ENCODE measurements around the gene VPS37B. TPM values are rescaled to one million over a fixed set of nuclear protein-coding genes. Genes with fewer than 3 reads are reported as not detected.

The VPS37B gene
- total RNA-seq, 1 experiment from 2014 or later, result 12.3 TPM

GRCh38 chr12:122870867-122871664, 24.9 kb downstream of the VPS37B start:
- no peak overlapping the region for H2BK12ac ChIP-seq (ENCODE audit: insufficient read length, low read depth, low read length)
- no peak overlapping the region for H2BK120ac ChIP-seq (ENCODE audit: low read depth, low read length, poor library complexity, severe bottlenecking)
- no peaks in the 10 kb centered on the region for H3K79me2 ChIP-seq (ENCODE audit: insufficient read depth, low read length)
- no peaks in the 10 kb centered on the region for H3K4me1 ChIP-seq (ENCODE audit: insufficient read depth, low read length)
- H4K20me1 ChIP-seq (ENCODE audit: control insufficient read depth, insufficient read depth, insufficient read length), result peaks cover 2% of the 10 kb centered on the region
- H2BK20ac ChIP-seq (ENCODE audit: low read depth, low read length, poor library complexity, severe bottlenecking), result no peak overlapping the region
- H3K14ac ChIP-seq (ENCODE audit: insufficient read depth, low read length), result no peak overlapping the region
- H4K91ac ChIP-seq (ENCODE audit: insufficient read length, low read depth, low read length), result no peak overlapping the region
- no peak overlapping the region for H3K23ac ChIP-seq (ENCODE audit: insufficient read length, low read depth, low read length)
- no CpG with 5 or more reads among the region's 15 CpGs for WGBS (ENCODE audit: extremely low coverage, insufficient read length, low lambda C conversion rate)
- no peak for TF ChIP-seq CTCF (conservative IDR thresholded peaks at IDR 0.05)
- no peak overlapping the region for H2BK15ac ChIP-seq (ENCODE audit: low read depth, low read length)
- no peaks in the 10 kb centered on the region for H3K9me3 ChIP-seq (ENCODE audit: control insufficient read depth, low read depth, low read length)
- no peaks in the 10 kb centered on the region; a peak in 1 of 5 replicates for H3K9me3 Mint-ChIP-seq
- H3K4ac ChIP-seq (ENCODE audit: low read depth, low read length), result no peak overlapping the region
- no peak overlapping the region for H3K4me2 ChIP-seq (ENCODE audit: insufficient read depth, insufficient read length, low read length)
- no peak overlapping the region for H3K27ac Mint-ChIP-seq
- no peak overlapping the region for H3K9ac ChIP-seq (ENCODE audit: extremely low read depth, insufficient read length, low read length)
- H4K8ac ChIP-seq (replicated peaks; ENCODE audit: insufficient read length, low read depth, low read length), result no peak overlapping the region
- no peak overlapping the region for H2AK5ac ChIP-seq (ENCODE audit: insufficient read length, low read length)
- H3K4me3 Mint-ChIP-seq, result no peak overlapping the region
- H3K27me3 Mint-ChIP-seq (ENCODE audit: low read depth), result peaks cover 100% of the 10 kb centered on the region
- no peak overlapping the region for H3K18ac ChIP-seq (ENCODE audit: insufficient read length, low read depth, low read length)
- no peaks in the 10 kb centered on the region for H3K79me1 ChIP-seq (ENCODE audit: insufficient read depth, low read depth, low read length, poor library complexity, severe bottlenecking)
- H3K4me1 Mint-ChIP-seq, result peaks cover 30 to 43% of the 10 kb centered on the region in 2 experiments
- H3K56ac ChIP-seq (ENCODE audit: insufficient read length, low read depth, low read length), result no peak overlapping the region
- no peak overlapping the region for H3T11ph ChIP-seq (ENCODE audit: low read length)
- no peaks in the 10 kb centered on the region for H3K23me2 ChIP-seq (ENCODE audit: insufficient read length, low read depth, low read length, poor library complexity, severe bottlenecking)
- no peak overlapping the region for H4K5ac ChIP-seq (ENCODE audit: insufficient read length, low read depth, low read length)
- no peak overlapping the region for H2BK5ac ChIP-seq (ENCODE audit: insufficient read length, low read length)
- DNase-seq, result no peak
- H3K36me3 Mint-ChIP-seq (ENCODE audit: insufficient read depth in 1 of 3, low read depth in 3 of 3), result peaks cover 26 to 36% (median 31%) of the 10 kb centered on the region in 3 experiments
- no peak overlapping the region for H2AFZ ChIP-seq (ENCODE audit: low read length)
- H3K27me3 ChIP-seq (ENCODE audit: insufficient read depth, low read length), result peaks cover 66% of the 10 kb centered on the region
- H3K27ac ChIP-seq (ENCODE audit: insufficient read length, low read depth, low read length), result no peak overlapping the region
